ENCODE results near the gene NFATC3. TPM values are rescaled to one million over a fixed set of nuclear protein-coding genes. Genes with fewer than 3 reads are reported as not detected.

NFATC3 gene
- polyA plus RNA-seq, 3 donors, result 14.3 to 21.8 (median 15.8) TPM

DNA sequence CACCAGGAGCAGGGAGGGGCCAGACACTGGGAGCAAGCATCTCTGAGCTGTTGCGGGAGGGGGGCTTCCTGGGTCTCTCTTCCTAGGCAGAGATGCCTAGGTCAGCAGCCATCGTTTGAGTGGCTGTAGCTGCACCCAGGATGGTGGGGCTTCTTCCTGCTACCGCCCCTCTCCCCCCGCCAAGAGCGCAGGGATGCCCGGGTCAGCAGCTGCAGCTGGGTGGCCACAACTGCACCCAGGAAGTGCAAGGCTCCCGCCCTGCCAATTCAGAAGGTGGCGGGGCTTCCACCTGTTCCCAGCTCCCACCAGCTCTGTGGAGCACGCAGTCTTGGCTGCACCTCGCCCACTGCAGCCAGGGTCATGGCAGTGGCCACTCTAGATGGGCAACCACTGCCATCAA is 103.0 kb downstream of the NFATC3 start:
- Histone ChIP-seq H3K4me2 (replicated peaks; ENCODE audit: extremely low read depth, low read length, poor library complexity, severe bottlenecking) (no peak overlapping the region), H3K9me3 (replicated peaks in 1 of 2; ENCODE audit: control insufficient read depth in 1 of 2, insufficient read depth in 1 of 2, low read length in 2 of 2) (no peaks in the 10 kb centered on the region), H4K20me1 (ENCODE audit: insufficient read depth, low read length) (peaks cover 27% of the 10 kb centered on the region), H3K79me2 (ENCODE audit: insufficient read depth, low read length) (peaks cover 4% of the 10 kb centered on the region), H3K4me1 (ENCODE audit: control insufficient read depth in 1 of 2, insufficient read depth in 2 of 2, low read length in 2 of 2) (peaks cover 0 to 6% of the 10 kb centered on the region in 2 donors), H2AFZ (ENCODE audit: insufficient read depth, low read depth, low read length, poor library complexity, severe bottlenecking) (no peak overlapping the region), H3K27me3 (ENCODE audit: control insufficient read depth in 2 of 2, insufficient read depth in 2 of 2, low read length in 2 of 2) (no peaks in the 10 kb centered on the region), H3K9ac (ENCODE audit: insufficient read depth, low read length, poor library complexity, severe bottlenecking) (no peak overlapping the region), H3K27ac (ENCODE audit: low read depth in 1 of 2, low read length in 2 of 2) (no peak overlapping the region), H3K36me3 (replicated peaks in 1 of 2; ENCODE audit: control insufficient read depth in 1 of 2, insufficient read depth in 2 of 2, low read length in 2 of 2) (peaks cover 51 to 90% of the 10 kb centered on the region in 2 donors), H3K4me3 (replicated peaks in 1 of 3; ENCODE audit: low read depth in 2 of 3, low read length in 3 of 3) (no peak overlapping the region)
- Mint-ChIP-seq H3K9me3 (peaks cover 0 to 4% (median 2%) of the 10 kb centered on the region in 7 donors), H3K4me1 (peaks cover 3% of the 10 kb centered on the region), H3K4me3 (no peak overlapping the region), H3K27ac (peak overlapping the region in 2 of 7 donors; percentile 51 to 66), H3K27me3 (ENCODE audit: low read depth in 3 of 3) (no peaks in the 10 kb centered on the region), H3K36me3 (peaks cover 44 to 83% of the 10 kb centered on the region in 2 donors)
- WGBS (ENCODE audit: insufficient coverage), result 96% methylated on average over 9 of the region's 10 CpGs
- TF ChIP-seq, protein P1, sequence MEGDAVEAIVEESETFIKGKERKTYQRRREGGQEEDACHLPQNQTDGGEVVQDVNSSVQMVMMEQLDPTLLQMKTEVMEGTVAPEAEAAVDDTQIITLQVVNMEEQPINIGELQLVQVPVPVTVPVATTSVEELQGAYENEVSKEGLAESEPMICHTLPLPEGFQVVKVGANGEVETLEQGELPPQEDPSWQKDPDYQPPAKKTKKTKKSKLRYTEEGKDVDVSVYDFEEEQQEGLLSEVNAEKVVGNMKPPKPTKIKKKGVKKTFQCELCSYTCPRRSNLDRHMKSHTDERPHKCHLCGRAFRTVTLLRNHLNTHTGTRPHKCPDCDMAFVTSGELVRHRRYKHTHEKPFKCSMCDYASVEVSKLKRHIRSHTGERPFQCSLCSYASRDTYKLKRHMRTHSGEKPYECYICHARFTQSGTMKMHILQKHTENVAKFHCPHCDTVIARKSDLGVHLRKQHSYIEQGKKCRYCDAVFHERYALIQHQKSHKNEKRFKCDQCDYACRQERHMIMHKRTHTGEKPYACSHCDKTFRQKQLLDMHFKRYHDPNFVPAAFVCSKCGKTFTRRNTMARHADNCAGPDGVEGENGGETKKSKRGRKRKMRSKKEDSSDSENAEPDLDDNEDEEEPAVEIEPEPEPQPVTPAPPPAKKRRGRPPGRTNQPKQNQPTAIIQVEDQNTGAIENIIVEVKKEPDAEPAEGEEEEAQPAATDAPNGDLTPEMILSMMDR (IDR thresholded peaks at IDR 0.05), result no peak
- DNase-seq, result no peak
- intact Hi-C loops (cut with micrococcal nuclease), result no loop called here

- Mint-ChIP-seq H3K4me3 (no peak overlapping the region), H3K4me1 (peaks cover 3% of the 10 kb centered on the region), H3K36me3 (peaks cover 43 to 78% of the 10 kb centered on the region in 2 donors), H3K27ac (peak overlapping the region in 2 of 7 donors; percentile 32 to 33), H3K27me3 (ENCODE audit: low read depth in 3 of 3) (no peaks in the 10 kb centered on the region), H3K9me3 (peaks cover 0 to 4% (median 2%) of the 10 kb centered on the region in 7 donors)
- TF ChIP-seq, protein P1 (IDR thresholded peaks at IDR 0.05), result no peak
- Histone ChIP-seq H3K36me3 (replicated peaks in 1 of 2; ENCODE audit: control insufficient read depth in 1 of 2, insufficient read depth in 2 of 2, low read length in 2 of 2) (peaks cover 49 to 91% of the 10 kb centered on the region in 2 donors), H3K27ac (ENCODE audit: low read depth in 1 of 2, low read length in 2 of 2) (no peak overlapping the region), H4K20me1 (ENCODE audit: insufficient read depth, low read length) (peaks cover 30% of the 10 kb centered on the region), H3K9ac (ENCODE audit: insufficient read depth, low read length, poor library complexity, severe bottlenecking) (no peak overlapping the region), H2AFZ (ENCODE audit: insufficient read depth, low read depth, low read length, poor library complexity, severe bottlenecking) (no peak overlapping the region), H3K4me3 (replicated peaks in 1 of 3; ENCODE audit: low read depth in 2 of 3, low read length in 3 of 3) (no peak overlapping the region), H3K4me2 (replicated peaks; ENCODE audit: extremely low read depth, low read length, poor library complexity, severe bottlenecking) (no peak overlapping the region), H3K79me2 (ENCODE audit: insufficient read depth, low read length) (peaks cover 4% of the 10 kb centered on the region), H3K4me1 (ENCODE audit: control insufficient read depth in 1 of 2, insufficient read depth in 2 of 2, low read length in 2 of 2) (peaks cover 0 to 6% of the 10 kb centered on the region in 2 donors), H3K27me3 (ENCODE audit: control insufficient read depth in 2 of 2, insufficient read depth in 2 of 2, low read length in 2 of 2) (no peaks in the 10 kb centered on the region), H3K9me3 (replicated peaks in 1 of 2; ENCODE audit: control insufficient read depth in 1 of 2, insufficient read depth in 1 of 2, low read length in 2 of 2) (no peaks in the 10 kb centered on the region)
- intact Hi-C loops (cut with micrococcal nuclease), result no loop called here
- WGBS (ENCODE audit: insufficient coverage), result no CpG with 5 or more reads among the region's 1 CpG
- peak; percentile 24 to 35 (median 29) for DNase-seq
Measured at GRCh38 chr16:68190081-68190480, 104.9 kb downstream of the NFATC3 start.

All from CD14-positive monocyte (primary cell).